NCI-H146 treated with DMSO at 0.1 percent for 48 hours (cell line): ENCODE data around the gene ANKRD40.

Source experiments
- DNase-seq: peaks from one replicate; lab custom pipeline; 2025; ENCODE audit not compliant: unreplicated experiment; lab: John Stamatoyannopoulos, UW

The ANKRD40 gene

GRCh38 chr17:50672071-50672470 is 35.6 kb downstream of the ANKRD40 start:
- DNase-seq = no peak

GRCh38 chr17:50668838-50669581 is 38.7 kb downstream of the ANKRD40 start:
- no peak for DNase-seq

DNA sequence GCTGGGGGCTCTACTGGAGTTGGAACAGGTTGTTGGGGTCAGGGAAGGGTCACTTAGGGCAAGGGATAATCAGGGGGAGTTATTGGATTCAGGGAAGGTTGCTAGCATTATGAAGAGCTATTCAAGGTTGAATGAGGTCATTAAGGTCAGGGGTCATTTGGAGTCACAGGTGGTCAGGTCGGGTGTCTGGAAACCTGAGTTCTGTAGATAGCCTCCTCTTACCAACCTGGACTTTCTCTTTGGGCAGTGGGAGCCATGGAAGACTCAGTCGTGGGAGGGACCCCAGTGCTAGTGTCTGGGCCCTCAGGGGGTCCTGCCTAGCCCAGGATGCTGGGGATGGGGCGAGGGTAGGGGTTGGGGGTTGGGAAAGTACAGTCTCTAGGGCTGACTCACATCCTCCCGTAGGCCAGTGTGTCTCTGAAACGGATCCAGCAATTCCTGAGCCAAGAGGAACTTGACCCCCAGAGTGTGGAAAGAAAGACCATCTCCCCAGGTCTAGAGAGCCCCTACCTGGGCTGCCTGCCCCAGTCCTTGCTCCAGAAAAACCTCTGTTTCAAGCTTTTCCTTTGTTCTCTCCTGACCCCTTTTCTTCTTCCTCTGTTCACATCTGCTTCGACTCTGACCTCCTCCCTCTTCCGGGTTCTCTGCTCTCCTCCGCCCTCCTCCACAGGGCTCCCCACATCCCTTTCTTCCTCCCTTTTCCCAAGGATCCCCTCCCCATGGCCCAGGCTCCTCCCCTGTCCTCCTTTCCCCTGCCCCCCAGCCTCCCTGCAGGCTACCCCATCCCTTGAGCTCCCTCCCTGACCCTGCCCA is 39.5 kb downstream of the ANKRD40 start:
- no peak for DNase-seq

DNA sequence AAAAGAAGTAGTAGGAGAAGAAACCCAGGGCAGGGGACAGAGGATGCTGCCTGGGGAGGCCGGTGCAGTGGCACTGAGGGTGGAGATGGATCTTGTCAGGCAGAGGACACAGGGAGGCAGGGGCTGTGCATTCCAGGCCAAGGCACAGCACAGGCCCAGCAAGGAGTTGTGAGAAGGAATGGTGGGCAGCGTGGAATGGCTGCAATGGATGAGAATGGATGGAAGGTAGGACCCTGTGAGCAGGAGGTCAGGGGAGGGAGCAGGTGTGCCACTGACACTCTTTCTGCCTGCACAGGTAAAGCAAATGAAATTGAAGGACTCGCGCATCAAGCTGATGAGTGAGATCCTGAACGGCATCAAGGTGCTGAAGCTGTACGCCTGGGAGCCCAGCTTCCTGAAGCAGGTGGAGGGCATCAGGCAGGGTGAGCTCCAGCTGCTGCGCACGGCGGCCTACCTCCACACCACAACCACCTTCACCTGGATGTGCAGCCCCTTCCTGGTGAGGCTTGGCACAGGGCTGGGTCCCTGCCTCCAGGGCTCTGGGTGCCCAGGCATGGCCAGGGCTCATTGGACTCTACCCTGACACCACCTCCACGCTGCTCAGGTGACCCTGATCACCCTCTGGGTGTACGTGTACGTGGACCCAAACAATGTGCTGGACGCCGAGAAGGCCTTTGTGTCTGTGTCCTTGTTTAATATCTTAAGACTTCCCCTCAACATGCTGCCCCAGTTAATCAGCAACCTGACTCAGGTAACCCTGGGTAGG is 40.3 kb downstream of the ANKRD40 start:
- no peak for DNase-seq

DNA sequence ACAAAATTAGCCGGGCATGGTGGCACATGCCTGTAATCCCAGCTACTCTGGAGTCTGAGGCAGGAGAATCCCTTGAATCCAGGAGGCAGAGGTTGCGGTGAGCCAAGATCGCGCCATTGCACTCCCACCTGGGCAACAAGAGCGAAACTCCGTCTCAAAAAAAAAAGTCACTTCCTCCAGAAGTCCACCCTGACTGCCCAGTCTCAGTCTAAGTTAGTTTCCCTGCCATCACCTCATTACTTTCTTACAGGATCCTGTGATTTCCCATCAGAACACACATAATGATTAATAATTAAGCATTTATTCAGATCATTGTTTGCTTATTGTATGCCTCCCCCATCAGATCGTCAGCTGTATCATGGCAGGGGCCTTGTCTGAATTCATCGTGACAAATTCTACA is 41.4 kb downstream of the ANKRD40 start:
- DNase-seq = no peak

GRCh38 chr17:50665838-50666237 is 41.9 kb downstream of the ANKRD40 start:
- DNase-seq = no peak

DNA sequence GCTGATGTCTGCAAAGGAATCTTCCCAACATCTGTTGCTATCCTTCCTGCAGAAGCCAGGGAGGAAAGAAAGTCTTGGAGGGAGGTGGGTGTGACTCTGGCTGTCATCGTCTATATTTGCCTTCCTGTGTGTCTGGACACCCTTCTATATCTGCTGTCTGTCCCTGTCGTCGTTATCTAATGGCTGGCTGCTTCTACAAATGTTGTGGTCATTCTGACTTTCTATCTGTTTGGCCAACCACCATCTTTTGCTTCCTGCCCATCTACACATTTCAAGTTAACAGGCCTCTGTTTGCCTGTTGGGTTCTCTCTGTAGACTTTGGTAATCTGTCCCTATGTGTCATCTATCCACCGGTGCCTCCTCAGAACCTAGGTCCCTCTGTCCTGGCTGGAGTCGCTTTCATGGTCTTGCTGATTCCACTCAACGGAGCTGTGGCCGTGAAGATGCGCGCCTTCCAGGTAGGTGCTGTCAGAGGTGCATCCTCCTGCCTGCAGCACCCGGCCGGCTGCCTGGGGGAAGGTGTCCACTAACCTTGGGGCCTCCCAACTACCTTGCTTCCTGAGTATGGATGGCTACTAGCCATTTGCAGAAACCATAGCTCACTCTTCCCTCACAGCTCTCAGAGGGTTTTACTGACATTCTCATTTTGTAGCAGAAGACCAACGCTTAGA is 42.8 kb downstream of the ANKRD40 start:
- no peak for DNase-seq

DNA sequence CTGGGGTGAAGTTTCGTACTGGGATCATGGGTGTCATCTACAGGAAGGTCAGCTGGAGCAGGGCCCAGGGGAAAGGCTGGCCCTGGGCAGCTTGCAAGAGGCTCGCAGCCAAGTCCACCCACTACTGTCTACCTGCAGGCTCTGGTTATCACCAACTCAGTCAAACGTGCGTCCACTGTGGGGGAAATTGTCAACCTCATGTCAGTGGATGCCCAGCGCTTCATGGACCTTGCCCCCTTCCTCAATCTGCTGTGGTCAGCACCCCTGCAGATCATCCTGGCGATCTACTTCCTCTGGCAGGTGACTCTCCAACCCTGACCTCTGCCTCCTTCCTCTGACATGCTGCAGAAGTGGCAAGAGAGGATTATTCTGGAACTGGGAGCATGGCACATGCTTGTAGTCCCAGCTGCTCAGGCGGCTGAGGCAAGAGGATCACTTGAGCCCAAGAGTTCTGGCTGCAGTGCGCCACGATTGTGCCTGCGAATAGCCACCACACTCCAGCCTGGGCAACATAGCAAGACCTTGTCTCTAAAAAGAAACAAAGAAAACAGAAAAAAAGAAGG is 43.8 kb downstream of the ANKRD40 start:
- DNase-seq = no peak

GRCh38 chr17:50662632-50663225 is 45.0 kb downstream of the ANKRD40 start:
- no peak for DNase-seq

GRCh38 chr17:50661795-50662391 is 45.8 kb downstream of the ANKRD40 start:
- DNase-seq = no peak

DNA sequence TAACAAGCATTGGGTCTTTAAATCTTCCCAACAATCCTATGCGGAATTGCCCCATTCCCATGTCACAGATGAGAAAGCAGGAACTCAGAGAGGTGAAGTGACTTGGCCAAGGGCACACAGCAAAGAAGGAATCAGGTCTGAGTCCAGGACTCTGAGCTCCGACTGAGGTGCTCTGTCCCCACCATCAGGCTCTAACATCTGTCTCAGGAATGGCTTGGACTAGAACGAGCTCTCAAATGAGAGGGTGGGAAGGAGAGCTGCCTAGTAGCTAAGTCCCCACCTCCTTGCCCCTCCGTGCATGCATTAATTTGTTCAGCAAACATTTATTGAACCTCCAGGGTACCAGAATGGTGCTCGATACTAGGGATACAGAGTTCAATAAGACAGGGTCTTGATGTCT is 46.4 kb downstream of the ANKRD40 start:
- DNase-seq = no peak

DNA sequence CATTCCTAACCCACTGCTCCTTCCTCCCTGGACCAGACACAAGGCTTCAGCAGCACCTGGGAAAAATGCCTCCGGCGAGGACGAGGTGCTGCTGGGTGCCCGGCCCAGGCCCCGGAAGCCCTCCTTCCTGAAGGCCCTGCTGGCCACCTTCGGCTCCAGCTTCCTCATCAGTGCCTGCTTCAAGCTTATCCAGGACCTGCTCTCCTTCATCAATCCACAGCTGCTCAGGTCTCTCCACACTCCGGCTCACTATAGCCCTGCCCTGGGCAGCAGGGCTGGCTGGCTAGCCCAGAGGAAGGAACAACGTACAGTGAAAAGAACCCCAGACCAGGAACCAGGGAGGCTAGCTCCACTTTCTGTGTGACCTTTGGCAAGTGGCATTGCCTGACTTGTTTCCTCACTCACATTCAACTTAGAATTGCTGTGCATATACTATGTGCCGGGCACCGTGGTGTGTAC is 46.8 kb downstream of the ANKRD40 start:
- no peak for DNase-seq

- peak; percentile 31 for DNase-seq
These were observed 47.5 kb downstream of the ANKRD40 start for GRCh38 chr17:50660042-50660886.

DNA sequence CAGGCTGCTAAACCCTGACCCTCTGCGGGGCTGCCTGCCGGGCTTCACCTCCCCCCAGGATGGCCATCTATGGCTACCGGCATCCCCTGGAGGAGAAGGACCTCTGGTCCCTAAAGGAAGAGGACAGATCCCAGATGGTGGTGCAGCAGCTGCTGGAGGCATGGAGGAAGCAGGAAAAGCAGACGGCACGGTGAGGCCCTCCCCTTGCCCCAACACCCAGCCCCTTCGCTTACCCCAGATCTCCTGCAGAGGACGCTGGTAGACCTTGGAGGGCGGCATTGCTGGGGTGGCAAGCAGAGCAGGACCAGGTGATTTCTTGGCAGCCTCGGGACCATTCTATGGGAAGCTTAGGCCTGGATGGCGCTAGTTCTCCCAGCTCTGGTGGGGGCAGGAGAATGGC is 48.5 kb downstream of the ANKRD40 start:
- no peak for DNase-seq

GRCh38 chr17:50658616-50659015 is 49.1 kb downstream of the ANKRD40 start:
- DNase-seq = no peak

- no peak for DNase-seq
These were observed 50.1 kb downstream of the ANKRD40 start for GRCh38 chr17:50657627-50658026.

DNA sequence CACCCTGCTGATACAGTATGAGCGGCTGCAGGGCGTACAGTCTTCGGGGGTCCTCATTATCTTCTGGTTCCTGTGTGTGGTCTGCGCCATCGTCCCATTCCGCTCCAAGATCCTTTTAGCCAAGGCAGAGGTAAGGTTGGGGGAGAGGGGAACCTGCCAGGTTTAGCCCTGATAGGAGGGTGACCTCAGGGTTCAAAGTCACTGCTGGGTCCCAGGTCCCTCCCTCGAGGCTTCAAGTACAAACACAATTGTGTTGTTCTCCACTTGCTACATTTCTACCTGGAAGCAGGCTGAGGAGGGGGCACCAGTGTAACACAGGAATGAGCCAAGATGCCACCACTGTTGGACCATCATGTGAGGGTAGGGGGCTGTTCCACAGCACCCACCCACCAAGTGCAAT is 50.7 kb downstream of the ANKRD40 start:
- no peak for DNase-seq

GRCh38 chr17:50656509-50656908 is 51.2 kb downstream of the ANKRD40 start:
- DNase-seq = no peak

DNA sequence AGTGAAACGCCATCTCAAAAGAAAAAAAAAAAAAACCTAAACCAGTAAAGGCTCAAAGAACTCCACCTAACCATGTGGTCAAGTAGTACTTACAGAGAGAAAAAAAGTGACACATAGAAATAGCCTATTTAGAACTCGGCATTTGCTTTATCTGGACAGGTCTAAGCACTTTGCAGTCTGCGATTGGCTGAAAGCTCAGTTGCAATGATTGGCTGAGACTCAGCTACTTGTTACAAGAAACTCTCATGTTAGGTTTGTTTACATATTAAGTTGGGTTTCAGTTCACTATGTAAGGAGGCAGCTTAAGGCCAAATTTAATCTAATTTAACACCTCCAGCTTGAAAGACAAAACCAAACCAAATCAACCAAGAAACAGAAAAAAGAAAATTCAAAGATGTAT is 54.0 kb downstream of the ANKRD40 start:
- no peak for DNase-seq
